WERI-Rb-1 (cell line): ENCODE measurements around the gene SLC22A4.

Source experiments
- DNase-seq: peaks from one replicate; pipeline ENCODE4 v3.0.0-alpha.2; 2020
- H3K27ac ChIP-seq: fragments of 250-450 bp; sonication (Bioruptor Pico); 2 replicates; pipeline ENCODE4 v1.5.1; 2020; ENCODE audit warnings: mild to moderate bottlenecking, moderate library complexity
- H3K27me3 ChIP-seq: fragments of 250-450 bp; sonication (Bioruptor Pico); 2 replicates; pipeline ENCODE4 v1.5.1; 2021; ENCODE audit warnings: mild to moderate bottlenecking, low read depth, moderate library complexity; ENCODE audit not compliant: insufficient read depth, severe bottlenecking
- H3K36me3 ChIP-seq: fragments of 250-450 bp; sonication (Bioruptor Pico); 2 replicates; pipeline ENCODE4 v1.5.1; 2020; ENCODE audit warnings: mild to moderate bottlenecking, moderate library complexity
- H3K4me3 ChIP-seq: 2 replicates; pipeline ENCODE4 v1.5.1; 2011; ENCODE audit warnings: low read depth, mild to moderate bottlenecking, control low read depth, low read length
- H3K9me3 ChIP-seq: fragments of 250-450 bp; sonication (Bioruptor Pico); 2 replicates; pipeline ENCODE4 v1.5.1; 2021; ENCODE audit warnings: mild to moderate bottlenecking, moderate library complexity; ENCODE audit not compliant: severe bottlenecking
- CTCF ChIP-seq: IDR thresholded peaks from 2 replicates; pipeline ENCODE4 v1.5.1; 2011; ENCODE audit warnings: low read depth, mild to moderate bottlenecking, control low read depth, inconsistent platforms, low read length

SLC22A4 gene

DNA sequence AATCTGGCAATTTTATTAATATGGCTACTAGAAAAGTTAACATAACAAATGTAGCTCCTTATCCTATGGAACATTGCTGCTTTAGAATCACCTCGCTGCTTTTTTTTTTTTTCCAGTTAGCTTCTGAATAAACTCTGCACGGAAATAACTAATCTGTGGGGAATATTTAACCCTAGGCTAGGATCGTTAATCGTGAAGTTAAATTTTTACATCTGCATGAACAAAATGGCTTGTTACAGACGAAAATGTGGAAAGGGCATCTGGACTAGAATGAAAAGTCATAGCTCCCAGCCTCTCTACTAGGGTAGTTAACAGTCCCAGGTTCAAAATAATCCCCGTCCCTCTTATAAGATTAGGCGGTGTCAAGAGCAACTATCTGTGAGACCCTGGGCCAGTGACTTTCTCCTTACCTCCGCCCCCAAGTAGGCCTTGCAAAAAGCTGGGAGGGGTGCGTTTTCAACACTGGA lies 74.8 kb downstream of the SLC22A4 start:
- no peak for TF ChIP-seq CTCF
- peak overlapping the region; percentile 80 for H3K4me3 ChIP-seq

GRCh38 chr5:132369474-132370180 lies 75.4 kb downstream of the SLC22A4 start, which contains the start of gene SLC22A5:
Gene SLC22A5, plus strand, starts transcription at chr5:132369710. Its CDS starts 263 bp downstream, at chr5:132369973.
- Histone ChIP-seq H3K27me3 (no peaks in the 10 kb centered on the region), H3K36me3 (no peaks in the 10 kb centered on the region), H3K4me3 (peak within 1 kb of the TSS; percentile 80), H3K27ac (peak within 1 kb of the TSS; percentile 62), H3K9me3 (no peaks in the 10 kb centered on the region)
- no peak for TF ChIP-seq CTCF
- DNase-seq: peak; percentile 81

More for the DNA sequence above, 74.8 kb downstream of the SLC22A4 start:
- Histone ChIP-seq H3K27me3 (no peaks in the 10 kb centered on the region), H3K36me3 (no peaks in the 10 kb centered on the region), H3K9me3 (no peaks in the 10 kb centered on the region), H3K27ac (peak overlapping the region; percentile 62)
- no peak for DNase-seq

DNA sequence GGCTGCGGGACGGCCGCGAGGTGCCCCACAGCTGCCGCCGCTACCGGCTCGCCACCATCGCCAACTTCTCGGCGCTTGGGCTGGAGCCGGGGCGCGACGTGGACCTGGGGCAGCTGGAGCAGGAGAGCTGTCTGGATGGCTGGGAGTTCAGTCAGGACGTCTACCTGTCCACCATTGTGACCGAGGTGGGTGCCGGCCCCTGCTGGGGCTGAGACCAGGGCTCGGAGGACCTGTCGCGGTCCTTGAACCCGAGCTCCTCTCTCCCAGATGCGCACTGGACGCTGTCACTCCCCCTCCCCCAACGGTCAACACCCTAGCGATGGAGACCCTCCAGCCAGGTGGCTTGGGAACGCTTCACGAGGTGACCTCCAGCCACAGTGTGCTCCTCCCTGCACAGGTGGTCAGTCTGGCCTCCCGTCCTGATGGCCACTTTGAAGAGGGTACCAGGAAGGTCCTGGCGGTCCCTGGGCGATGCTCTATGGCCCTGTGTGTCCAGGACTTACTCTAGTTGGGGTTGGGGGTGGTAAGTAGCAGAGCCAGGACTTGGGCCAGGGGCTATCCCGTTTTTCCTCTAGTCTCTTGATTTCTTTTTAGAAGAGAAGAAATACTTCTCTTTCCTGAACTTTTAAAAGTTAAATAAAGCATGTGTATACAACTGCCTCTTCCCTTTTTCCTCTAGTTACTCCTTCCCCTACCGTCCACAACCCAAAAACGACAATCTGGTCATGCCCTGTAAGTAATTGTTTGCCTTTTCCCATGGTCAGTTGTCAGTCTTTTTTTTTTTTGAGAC lies 76.2 kb downstream of the SLC22A4 start:
- H3K36me3 ChIP-seq: no peaks in the 10 kb centered on the region
- no peaks in the 10 kb centered on the region for H3K9me3 ChIP-seq
- no peak for DNase-seq
- peak overlapping the region; percentile 80 for H3K4me3 ChIP-seq
- TF ChIP-seq CTCF: no peak
- no peaks in the 10 kb centered on the region for H3K27me3 ChIP-seq
- H3K27ac ChIP-seq: peak overlapping the region; percentile 62

- TF ChIP-seq CTCF: no peak
- H3K36me3 ChIP-seq: no peaks in the 10 kb centered on the region
- DNase-seq: no peak
- H3K27me3 ChIP-seq: no peaks in the 10 kb centered on the region
- no peaks in the 10 kb centered on the region for H3K9me3 ChIP-seq
- no peak overlapping the region for H3K27ac ChIP-seq
- no peak overlapping the region for H3K4me3 ChIP-seq
Measured at GRCh38 chr5:132370971-132371602, 76.9 kb downstream of the SLC22A4 start.

DNA sequence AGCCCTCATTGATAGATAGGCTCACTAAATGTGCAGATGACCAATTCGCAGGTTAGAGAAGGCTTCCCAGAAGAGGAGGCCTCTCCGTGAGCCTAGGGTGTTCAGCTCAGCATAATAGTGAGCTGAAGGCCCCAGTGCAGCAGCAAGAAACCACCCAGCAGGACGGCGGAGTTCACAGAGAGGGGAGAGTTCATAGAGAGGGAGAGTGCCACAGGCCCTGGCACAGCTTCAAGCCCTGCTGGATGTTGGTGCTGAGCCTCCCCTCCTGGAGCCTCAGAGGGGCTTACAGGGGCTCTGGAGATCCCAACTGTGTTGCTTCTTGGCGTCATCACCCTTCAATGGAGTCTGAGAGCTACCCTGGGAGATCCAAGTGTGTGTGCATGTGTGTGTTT lies 77.4 kb downstream of the SLC22A4 start:
- Histone ChIP-seq H3K27ac (no peak overlapping the region), H3K4me3 (no peak overlapping the region), H3K27me3 (no peaks in the 10 kb centered on the region), H3K36me3 (no peaks in the 10 kb centered on the region), H3K9me3 (no peaks in the 10 kb centered on the region)
- TF ChIP-seq CTCF: no peak
- DNase-seq: no peak
